ENCODE data around the gene MBP.

MBP gene

DNA sequence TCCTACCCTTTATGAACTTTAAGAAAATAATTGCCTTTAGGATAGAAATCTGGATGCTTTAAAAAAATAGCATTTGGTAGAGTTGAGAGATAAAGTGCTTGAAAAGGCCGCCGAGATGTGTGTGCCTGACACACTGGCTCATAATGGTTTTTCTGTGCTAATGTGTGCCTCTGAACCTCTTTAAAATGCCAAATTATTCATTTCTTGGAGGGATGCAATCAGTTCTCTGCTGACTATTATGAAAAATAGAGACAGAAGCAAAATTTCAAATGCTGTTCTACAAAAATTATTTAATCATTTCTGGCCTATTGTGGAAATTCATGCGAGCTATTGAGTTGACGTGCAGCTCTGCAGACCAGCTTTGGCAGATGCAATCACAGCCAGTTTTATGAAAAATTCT lies 18.0 kb upstream of the MBP start:
- Histone ChIP-seq H3K4me3 (ENCODE audit: low read length) (no peak overlapping the region), H3K4me1 (ENCODE audit: control insufficient read depth, insufficient read depth, low read length) (peaks cover 8% of the 10 kb centered on the region), H3K4me2 (ENCODE audit: low read length) (no peak overlapping the region), H3K36me3 (ENCODE audit: insufficient read depth, low read length) (no peaks in the 10 kb centered on the region), H3K9ac (ENCODE audit: low read depth, low read length) (no peak overlapping the region), H3K27me3 (ENCODE audit: control insufficient read depth, insufficient read depth, low read length) (no peaks in the 10 kb centered on the region), H3K9me3 (replicated peaks; ENCODE audit: low read length) (no peaks in the 10 kb centered on the region)

DNA sequence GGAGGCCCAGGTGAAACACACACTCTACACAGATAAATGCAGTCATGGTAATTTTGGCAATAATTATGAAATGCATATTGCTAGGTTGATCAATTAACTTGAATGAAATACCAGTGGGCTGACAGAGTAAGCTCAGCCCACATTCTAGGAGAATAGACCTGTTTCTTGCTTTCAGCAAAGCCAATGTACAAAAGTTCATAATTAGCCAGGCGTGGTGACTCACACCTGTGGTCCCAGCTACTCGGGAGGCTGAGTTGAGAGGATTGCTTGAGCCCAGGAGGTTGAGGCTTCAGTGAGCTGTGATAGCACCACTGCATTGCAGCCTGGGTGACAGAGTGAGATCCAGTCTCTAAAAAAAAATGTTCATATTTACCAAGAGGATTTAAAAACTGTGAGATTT lies 15.7 kb upstream of the MBP start:
- Histone ChIP-seq H3K9me3 (replicated peaks; ENCODE audit: low read length) (no peaks in the 10 kb centered on the region), H3K4me2 (ENCODE audit: low read length) (no peak overlapping the region), H3K36me3 (ENCODE audit: insufficient read depth, low read length) (no peaks in the 10 kb centered on the region), H3K4me3 (ENCODE audit: low read length) (no peak overlapping the region), H3K9ac (ENCODE audit: low read depth, low read length) (no peak overlapping the region), H3K27me3 (ENCODE audit: control insufficient read depth, insufficient read depth, low read length) (no peaks in the 10 kb centered on the region), H3K4me1 (ENCODE audit: control insufficient read depth, insufficient read depth, low read length) (peaks cover 8% of the 10 kb centered on the region)

DNA sequence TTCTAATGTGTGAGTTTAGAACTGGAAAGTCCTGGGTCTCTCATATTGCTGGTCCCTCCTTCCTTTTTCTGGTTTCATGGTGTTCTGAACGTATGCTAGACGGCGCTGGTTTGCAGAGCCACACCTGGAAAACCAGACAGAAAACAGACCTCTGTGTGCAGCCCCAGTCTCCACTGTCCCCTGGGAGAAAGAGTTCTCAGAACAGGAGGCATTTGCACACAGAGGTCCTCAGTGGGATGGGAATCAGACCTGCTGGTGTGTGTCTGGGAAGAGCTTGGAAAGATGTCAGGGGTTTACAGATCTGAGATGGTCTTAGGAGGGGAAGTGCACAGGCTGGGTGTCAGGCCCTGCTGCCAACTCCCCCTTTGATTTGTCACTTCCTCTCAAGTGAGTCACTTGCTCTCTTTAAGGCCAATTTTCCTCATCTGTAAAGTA lies 14.9 kb upstream of the MBP start:
- Histone ChIP-seq H3K4me1 (ENCODE audit: control insufficient read depth, insufficient read depth, low read length) (peaks cover 8% of the 10 kb centered on the region), H3K9me3 (replicated peaks; ENCODE audit: low read length) (no peaks in the 10 kb centered on the region)

DNA sequence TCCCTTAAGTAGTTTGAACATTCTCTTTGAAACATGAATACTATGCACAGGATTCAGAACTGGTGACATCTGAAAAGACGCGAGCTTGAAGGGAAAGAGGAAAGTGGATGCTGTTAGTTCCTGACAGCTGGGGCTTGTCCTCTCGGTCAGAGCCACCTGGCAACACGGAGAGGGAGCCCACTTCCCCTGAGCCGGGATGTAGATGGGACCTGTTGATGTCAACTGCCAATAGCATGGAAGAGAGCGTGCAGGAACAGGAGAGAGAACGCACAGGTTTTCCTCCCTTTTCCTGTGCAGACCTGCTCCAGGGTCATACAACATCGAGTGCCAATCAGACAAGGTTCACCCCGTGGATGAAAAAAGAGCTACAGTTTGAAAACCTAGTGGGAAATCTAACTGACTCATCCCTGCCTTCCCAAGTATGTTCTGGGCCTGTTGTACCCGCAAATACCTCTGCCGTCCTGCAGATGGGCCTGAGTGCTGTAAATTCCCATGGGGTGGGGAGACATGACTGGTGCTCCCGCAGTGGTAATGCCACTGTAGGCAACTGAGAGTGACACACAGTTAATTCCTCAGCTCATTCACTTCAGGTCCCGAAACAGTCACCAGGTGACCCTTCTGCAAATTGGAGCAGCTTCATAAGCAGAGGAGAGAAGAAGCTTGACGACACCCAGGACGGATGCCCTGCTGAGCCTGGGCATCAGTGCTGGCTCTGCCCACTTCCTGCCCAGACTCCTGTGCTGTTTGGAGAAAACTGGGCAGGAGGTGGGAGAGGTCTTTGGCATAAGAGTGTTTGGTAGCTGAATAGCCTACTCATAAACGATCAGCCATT lies 13.9 kb upstream of the MBP start:
- Histone ChIP-seq H3K9ac (ENCODE audit: low read depth, low read length) (no peak overlapping the region), H3K9me3 (replicated peaks; ENCODE audit: low read length) (no peaks in the 10 kb centered on the region), H3K4me2 (ENCODE audit: low read length) (no peak overlapping the region)

More for the DNA sequence above, 14.9 kb upstream of the MBP start:
- Histone ChIP-seq H3K36me3 (ENCODE audit: insufficient read depth, low read length) (no peaks in the 10 kb centered on the region), H3K4me2 (ENCODE audit: low read length) (no peak overlapping the region), H3K9ac (ENCODE audit: low read depth, low read length) (no peak overlapping the region), H3K27me3 (ENCODE audit: control insufficient read depth, insufficient read depth, low read length) (no peaks in the 10 kb centered on the region), H3K4me3 (ENCODE audit: low read length) (no peak overlapping the region)

DNA sequence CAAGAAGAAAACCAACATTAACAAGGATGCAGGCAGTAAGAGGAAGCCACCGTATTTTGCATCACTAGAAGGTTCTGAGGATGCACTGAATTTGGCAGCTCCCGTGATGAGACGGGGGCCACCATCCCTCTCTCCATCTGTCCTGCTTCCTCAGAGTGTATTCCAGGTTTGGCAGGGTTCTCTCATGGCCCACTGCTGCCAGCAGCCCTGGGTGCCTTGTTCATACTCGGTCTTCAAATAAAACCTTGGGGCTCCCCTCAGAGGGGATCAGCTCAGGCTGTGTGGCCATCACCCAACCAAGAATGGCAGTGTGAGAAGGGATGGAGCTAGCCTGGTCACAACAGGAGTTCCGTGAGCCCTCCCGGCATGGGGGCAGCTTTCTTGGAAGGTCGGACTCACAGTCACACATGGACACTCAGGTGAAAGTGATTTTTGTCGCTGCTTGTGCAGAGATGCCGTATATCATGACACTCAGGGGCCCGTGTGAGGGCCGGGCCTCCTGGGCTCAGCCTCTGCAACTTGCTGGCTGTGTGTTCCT lies 12.8 kb upstream of the MBP start:
- Histone ChIP-seq H3K4me2 (ENCODE audit: low read length) (no peak overlapping the region), H3K9ac (ENCODE audit: low read depth, low read length) (no peak overlapping the region), H3K36me3 (ENCODE audit: insufficient read depth, low read length) (no peaks in the 10 kb centered on the region), H3K9me3 (replicated peaks; ENCODE audit: low read length) (no peaks in the 10 kb centered on the region), H3K27me3 (ENCODE audit: control insufficient read depth, insufficient read depth, low read length) (no peaks in the 10 kb centered on the region), H3K4me1 (ENCODE audit: control insufficient read depth, insufficient read depth, low read length) (peaks cover 8% of the 10 kb centered on the region), H3K4me3 (ENCODE audit: low read length) (no peak overlapping the region)

More for the DNA sequence above, 13.9 kb upstream of the MBP start:
- no peak overlapping the region for H3K4me3 ChIP-seq (ENCODE audit: low read length)
- peaks cover 8% of the 10 kb centered on the region for H3K4me1 ChIP-seq (ENCODE audit: control insufficient read depth, insufficient read depth, low read length)
- H3K27me3 ChIP-seq (ENCODE audit: control insufficient read depth, insufficient read depth, low read length) = no peaks in the 10 kb centered on the region
- no peaks in the 10 kb centered on the region for H3K36me3 ChIP-seq (ENCODE audit: insufficient read depth, low read length)

DNA sequence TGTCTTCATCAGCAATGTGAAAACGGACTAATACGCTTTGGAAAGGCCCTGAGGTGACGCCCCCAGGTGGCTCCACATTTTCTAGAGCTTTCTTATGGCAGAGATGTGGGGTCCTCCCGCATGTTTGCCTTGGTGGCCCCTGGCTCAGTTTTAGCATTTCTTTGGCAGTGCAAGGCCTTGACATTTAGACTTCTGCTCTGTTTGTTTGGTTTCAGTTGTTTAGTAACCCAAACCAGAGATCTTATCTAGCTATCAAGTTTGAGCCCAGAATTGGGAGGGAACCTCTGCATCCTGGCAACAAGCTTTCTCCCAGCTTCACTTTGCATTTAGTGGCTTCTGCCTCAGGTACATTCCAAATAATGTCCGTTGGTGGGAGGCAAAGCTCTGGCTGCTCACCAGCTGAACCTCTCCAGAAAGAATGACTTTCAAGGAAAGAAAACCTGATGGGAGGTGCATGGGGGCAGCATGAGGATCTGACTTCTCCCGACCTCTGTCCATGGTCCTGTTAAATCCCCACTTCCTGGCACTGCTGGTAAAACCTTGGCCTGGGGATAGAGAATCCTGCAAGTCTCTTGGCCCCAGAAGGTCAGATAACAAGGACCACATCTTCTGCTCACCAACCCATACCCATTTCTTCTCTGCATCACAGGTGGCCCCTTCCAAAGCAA lies 12.0 kb upstream of the MBP start:
- H3K36me3 ChIP-seq (ENCODE audit: insufficient read depth, low read length) = no peaks in the 10 kb centered on the region
- peaks cover 8% of the 10 kb centered on the region for H3K4me1 ChIP-seq (ENCODE audit: control insufficient read depth, insufficient read depth, low read length)
- H3K4me3 ChIP-seq (ENCODE audit: low read length) = no peak overlapping the region
- H3K4me2 ChIP-seq (ENCODE audit: low read length) = no peak overlapping the region
- no peaks in the 10 kb centered on the region for H3K9me3 ChIP-seq (replicated peaks; ENCODE audit: low read length)
- no peak overlapping the region for H3K9ac ChIP-seq (ENCODE audit: low read depth, low read length)
- no peaks in the 10 kb centered on the region for H3K27me3 ChIP-seq (ENCODE audit: control insufficient read depth, insufficient read depth, low read length)

DNA sequence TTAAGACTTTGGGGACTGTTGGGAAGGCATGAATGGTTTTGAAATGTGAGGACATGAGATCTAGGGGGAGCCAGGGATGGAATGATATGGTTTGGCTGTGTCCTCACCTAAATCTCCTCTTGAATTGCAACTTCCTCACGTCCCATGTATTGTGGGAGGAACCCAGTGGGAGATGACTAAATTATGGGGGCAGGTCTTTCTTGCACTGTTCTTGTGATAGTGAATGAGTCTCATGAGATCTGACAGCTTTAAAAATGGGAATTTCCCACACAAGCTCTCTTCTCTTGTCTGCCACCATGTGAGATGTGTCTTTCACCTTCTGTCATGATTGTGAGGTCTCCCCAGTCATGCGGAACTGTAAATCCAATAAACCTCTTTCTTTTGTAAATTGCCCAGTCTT lies 11.5 kb upstream of the MBP start:
- Histone ChIP-seq H3K4me2 (ENCODE audit: low read length) (no peak overlapping the region), H3K36me3 (ENCODE audit: insufficient read depth, low read length) (no peaks in the 10 kb centered on the region), H3K4me3 (ENCODE audit: low read length) (no peak overlapping the region), H3K9me3 (replicated peaks; ENCODE audit: low read length) (no peaks in the 10 kb centered on the region), H3K9ac (ENCODE audit: low read depth, low read length) (no peak overlapping the region), H3K27me3 (ENCODE audit: control insufficient read depth, insufficient read depth, low read length) (no peaks in the 10 kb centered on the region), H3K4me1 (ENCODE audit: control insufficient read depth, insufficient read depth, low read length) (peaks cover 8% of the 10 kb centered on the region)

DNA sequence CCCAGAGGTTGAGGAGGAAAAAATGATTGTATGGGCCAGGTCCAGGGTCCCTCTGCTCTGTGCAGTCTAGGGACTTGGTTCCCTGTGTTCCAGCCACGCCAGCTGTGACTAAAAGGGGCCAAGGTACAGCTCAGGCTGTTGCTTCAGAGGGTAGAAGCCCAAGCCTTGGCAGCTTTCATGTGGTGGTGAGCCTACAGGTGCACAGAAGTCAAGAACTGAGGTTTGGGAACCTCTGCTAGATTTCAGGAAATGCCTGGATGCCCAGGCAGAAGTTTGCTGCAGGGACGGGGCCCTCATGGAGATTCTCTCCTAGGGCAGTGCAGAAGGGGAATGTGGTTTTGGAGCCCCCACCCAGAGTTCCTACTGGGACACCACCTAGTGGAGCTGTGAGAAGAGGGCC lies 10.6 kb upstream of the MBP start:
- Histone ChIP-seq H3K9me3 (replicated peaks; ENCODE audit: low read length) (no peaks in the 10 kb centered on the region), H3K9ac (ENCODE audit: low read depth, low read length) (no peak overlapping the region), H3K4me3 (ENCODE audit: low read length) (no peak overlapping the region), H3K36me3 (ENCODE audit: insufficient read depth, low read length) (no peaks in the 10 kb centered on the region), H3K4me1 (ENCODE audit: control insufficient read depth, insufficient read depth, low read length) (peaks cover 12% of the 10 kb centered on the region), H3K4me2 (ENCODE audit: low read length) (no peak overlapping the region), H3K27me3 (ENCODE audit: control insufficient read depth, insufficient read depth, low read length) (no peaks in the 10 kb centered on the region)

DNA sequence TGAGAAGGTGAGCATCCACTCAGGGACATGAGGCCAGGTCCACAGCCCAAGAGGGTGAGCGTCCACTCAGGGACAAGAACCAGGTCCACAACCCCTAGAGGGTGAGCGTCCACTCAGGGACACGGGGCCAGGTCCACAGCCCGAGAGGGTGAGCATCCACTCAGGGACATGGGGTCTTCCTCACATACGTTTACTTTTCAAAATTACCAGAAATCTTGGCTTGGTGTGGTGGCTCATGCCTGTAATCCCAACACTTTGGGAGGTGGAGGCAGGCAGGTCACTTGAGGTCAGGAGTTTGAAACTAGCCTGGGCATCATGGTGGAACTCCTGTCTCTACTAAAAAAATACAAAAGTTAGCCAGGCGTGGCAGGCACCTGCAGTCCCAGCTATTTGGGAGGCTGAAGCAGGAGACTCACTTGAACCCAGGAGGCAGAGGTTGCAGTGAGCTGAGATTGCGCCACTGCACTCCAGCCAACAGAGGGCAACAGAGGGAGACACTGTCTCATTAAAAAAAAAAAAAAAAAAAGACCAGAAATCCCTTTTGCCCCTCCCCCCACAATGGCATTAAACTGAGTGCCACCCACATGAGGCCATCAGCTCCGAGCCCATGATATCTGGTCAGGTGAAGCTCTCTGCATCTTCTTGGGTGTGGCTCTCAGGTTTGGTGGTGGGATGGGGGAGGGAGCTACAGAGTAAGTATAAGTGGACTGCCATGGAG lies 9.0 kb upstream of the MBP start:
- Histone ChIP-seq H3K36me3 (ENCODE audit: insufficient read depth, low read length) (no peaks in the 10 kb centered on the region), H3K9ac (ENCODE audit: low read depth, low read length) (no peak overlapping the region), H3K27me3 (ENCODE audit: control insufficient read depth, insufficient read depth, low read length) (peaks cover 2% of the 10 kb centered on the region), H3K4me1 (ENCODE audit: control insufficient read depth, insufficient read depth, low read length) (peaks cover 10% of the 10 kb centered on the region), H3K4me3 (ENCODE audit: low read length) (no peak overlapping the region), H3K9me3 (replicated peaks; ENCODE audit: low read length) (no peaks in the 10 kb centered on the region), H3K4me2 (ENCODE audit: low read length) (no peak overlapping the region)

DNA sequence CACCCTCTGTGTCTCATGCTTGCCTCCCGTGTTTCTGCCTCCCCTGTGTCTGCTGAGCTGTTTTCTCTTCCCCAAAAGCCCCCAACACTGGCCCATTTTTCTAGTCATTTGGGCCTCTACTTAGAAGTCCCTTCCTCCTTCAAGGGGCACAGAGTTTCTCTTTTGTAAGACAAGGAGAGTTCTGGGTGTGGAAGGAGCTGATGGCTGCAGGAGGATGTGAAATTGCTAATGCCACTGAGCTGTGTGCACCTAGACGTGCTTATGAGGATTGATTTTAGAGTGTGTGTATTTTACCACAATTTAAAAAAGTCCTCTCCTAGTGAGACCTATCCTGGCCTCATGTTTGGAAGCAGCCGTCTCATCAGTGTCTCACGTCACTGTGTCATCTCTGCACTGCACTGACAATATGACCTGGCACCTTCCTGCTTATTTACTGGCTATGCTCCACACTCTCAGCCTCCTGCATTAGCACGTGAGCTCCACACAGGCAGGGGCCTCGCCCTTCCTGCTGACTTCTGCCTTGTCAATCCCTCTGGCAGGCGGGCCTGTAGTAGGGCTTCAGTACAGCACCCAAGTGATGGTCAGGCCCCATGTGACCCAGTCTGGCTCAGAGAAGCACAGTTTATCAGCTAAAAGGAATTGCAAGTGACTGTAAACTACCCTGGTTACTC lies 8.0 kb upstream of the MBP start:
- Histone ChIP-seq H3K4me1 (ENCODE audit: control insufficient read depth, insufficient read depth, low read length) (peaks cover 10% of the 10 kb centered on the region), H3K9ac (ENCODE audit: low read depth, low read length) (no peak overlapping the region), H3K4me3 (ENCODE audit: low read length) (no peak overlapping the region), H3K27me3 (ENCODE audit: control insufficient read depth, insufficient read depth, low read length) (peaks cover 2% of the 10 kb centered on the region), H3K4me2 (ENCODE audit: low read length) (no peak overlapping the region), H3K36me3 (ENCODE audit: insufficient read depth, low read length) (no peaks in the 10 kb centered on the region), H3K9me3 (replicated peaks; ENCODE audit: low read length) (no peaks in the 10 kb centered on the region)

DNA sequence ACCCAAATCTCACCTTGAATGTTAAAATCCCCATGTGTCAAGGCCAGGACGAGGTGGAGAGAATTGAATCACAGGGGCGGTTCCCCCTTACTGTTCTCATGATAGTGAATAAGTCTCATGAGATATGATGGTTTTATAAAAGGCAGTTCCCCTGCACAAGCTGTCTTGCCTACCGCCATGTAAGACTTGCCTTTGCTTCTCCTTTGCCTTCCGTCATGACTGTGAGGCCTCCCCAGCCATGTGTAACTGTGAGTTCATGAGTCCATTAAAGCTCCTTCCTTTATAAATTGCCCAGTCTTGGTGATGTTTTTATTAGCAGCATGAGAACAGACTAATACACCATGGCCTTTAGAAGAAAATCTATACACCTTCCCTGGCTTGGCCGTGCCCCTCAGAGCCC lies 7.4 kb upstream of the MBP start:
- no peak overlapping the region for H3K4me2 ChIP-seq (ENCODE audit: low read length)
- H3K4me1 ChIP-seq (ENCODE audit: control insufficient read depth, insufficient read depth, low read length) = peaks cover 10% of the 10 kb centered on the region
- no peaks in the 10 kb centered on the region for H3K9me3 ChIP-seq (replicated peaks; ENCODE audit: low read length)
- H3K27me3 ChIP-seq (ENCODE audit: control insufficient read depth, insufficient read depth, low read length) = peaks cover 2% of the 10 kb centered on the region
- H3K9ac ChIP-seq (ENCODE audit: low read depth, low read length) = no peak overlapping the region
- no peak overlapping the region for H3K4me3 ChIP-seq (ENCODE audit: low read length)
- no peaks in the 10 kb centered on the region for H3K36me3 ChIP-seq (ENCODE audit: insufficient read depth, low read length)

All from skeletal muscle satellite cell (primary cell).